SK-MEL-5 (cell line): Measurements from ENCODE around the gene SPOCK2. TPM values are rescaled to one million over a fixed set of nuclear protein-coding genes. Genes with fewer than 3 reads are reported as not detected.

ENCODE experiments used
- DNase-seq: peaks from one replicate; pipeline ENCODE4 v3.0.0-alpha.2; 2016; ENCODE audit warnings: low read depth, low spot score
- in situ Hi-C: cut with HindIII; loops from 2 replicates; pipeline ENCODE4 v1.10.0; 2016; ENCODE audit warnings: low sequenced_read_pairs, high pct_unique_total_duplicates, low pct_unique_long_range_greater_than_20kb
- total RNA-seq: library from RNA; depleted of rRNA; stranded (reverse); fragments of >200 nt; shearing (Covaris generic); gene quantifications from 2 replicates; pipeline ENCODE4 v1.2.3, GENCODE V29; 2014

SPOCK2 gene
- total RNA-seq, 1 experiment from 2014 or later = 0.24 TPM

DNA sequence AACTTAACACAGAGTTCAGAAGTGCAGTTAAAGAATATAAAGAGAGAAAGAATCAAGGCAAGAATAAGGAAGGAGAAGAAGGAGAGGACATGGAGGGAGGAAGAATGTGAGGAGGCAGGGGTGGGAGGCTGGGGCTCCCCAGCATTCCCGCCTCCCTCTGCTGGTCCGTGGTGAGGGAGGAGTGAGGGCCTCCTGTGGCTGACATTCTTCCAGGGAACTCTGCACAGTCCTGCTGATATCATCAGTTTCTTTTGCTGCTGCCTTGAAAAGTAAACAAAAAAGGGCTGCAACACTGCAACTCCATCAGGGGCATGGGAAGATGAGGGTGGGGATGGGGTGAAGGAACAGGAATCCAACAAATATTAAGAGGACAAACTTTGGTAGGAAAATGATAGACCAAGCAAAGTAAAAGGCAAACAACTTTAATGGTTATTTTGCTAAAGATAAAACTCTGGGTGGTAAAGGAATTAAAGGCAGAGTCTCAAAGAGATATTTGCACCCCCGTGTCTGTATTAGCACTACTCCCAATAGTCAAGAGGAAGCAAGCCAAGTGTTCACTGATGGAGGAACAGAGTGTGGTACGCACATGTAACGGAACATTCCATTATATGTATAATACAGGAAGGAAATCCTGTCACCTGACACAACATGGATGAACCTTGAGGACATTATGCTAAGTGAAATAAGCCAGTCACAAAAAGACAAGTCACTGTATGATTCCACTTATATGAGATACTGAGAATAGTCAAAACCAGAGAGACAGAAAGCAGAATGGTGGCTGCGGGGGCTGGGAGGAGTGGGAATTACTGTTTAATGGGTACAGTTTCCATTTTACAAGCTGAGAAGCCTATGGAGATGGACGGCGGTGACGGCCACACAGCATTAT lies 8.0 kb upstream of the SPOCK2 start:
- DNase-seq = no peak
- in situ Hi-C loops = no loop called here

DNA sequence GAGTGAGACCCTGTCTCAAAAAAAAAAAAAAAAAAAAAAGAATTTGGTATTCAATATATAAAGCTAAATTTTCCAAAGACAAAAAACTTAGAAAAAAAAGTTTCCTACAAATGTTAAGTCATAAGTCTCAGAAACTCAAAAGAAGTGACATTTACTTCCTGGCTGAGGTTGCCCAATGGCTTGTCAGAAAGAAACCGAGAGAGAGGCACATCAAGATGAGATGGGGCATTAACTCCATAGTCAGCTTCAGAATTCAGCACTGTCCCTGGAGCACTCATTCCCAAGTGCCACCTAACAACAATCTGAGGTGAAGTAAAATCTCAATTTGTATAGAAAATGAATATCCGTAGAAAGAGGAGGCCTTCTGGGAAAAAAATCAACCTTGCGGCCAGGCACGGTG lies 6.8 kb upstream of the SPOCK2 start:
- in situ Hi-C loops = no loop called here
- no peak for DNase-seq

DNA sequence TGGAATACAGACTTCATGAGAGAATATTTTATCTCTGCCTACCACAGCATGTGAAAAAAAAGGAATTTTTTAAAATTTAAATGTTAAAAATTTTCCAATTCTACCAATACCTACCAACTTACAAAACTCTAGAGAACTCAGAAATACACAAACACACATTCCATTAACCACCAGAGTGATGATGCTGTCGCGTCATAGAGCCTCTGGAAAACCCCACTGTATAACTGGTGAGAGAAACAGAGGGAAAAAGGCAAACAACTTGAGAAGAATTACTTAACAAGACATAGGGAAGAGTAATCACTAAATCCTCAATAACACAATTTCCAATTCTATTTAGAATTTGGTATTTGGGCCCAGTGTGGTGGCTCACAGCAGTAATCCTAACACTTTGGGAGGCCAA lies 6.2 kb upstream of the SPOCK2 start:
- DNase-seq = no peak
- in situ Hi-C loops = no loop called here

- no peak for DNase-seq
- in situ Hi-C loops = no loop called here
Observed at GRCh38 chr10:72093450-72093849, 5.1 kb upstream of the SPOCK2 start.

- in situ Hi-C loops = no loop called here
- DNase-seq = no peak
Observed at GRCh38 chr10:72092987-72093386, 4.6 kb upstream of the SPOCK2 start.

GRCh38 chr10:72092171-72092924 lies 4.0 kb upstream of the SPOCK2 start:
- in situ Hi-C loops = no loop called here
- no peak for DNase-seq

DNA sequence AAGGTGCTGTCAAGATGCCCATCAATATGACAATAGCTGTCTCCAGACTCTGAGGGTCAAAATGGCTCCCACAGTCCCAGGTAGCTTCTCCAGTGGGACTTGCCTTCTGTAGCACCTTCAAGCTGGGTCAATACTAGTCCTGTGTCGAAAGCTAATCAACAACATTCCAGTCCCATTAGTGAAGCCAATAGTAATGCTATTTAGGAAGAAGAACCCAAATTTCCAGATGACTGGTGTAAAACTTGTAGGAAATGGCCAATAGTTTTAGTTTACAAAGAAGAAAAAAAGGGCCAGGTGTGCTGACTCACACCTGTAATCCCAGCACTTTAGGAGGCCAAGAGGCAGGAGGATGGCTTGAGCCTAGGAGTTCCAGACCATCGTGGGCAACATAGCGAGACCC lies 2.0 kb upstream of the SPOCK2 start:
- in situ Hi-C loops = no loop called here
- DNase-seq = no peak

DNA sequence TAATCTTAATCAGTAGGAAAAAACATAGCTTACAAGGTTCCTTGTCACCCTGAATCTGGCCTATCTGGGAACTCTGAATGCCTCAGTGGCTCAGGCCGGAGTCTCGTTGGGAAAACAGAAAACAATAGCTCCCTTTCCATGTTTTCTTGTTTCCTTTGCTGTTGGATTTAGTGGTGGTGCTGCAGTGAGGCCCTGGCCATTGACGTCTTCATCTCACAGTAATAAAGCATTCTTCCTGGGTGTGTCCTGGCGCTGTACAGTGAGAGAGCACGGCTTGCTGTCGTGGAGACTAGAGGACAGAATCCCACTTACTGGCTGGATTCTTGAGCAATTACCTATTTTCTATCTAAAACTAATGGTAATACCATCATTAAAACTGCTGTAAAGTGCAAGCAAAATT lies 1.3 kb upstream of the SPOCK2 start:
- DNase-seq = peak; percentile 19

GRCh38 chr10:72088889-72089575 lies 681 bp upstream of the SPOCK2 start:
- no peak for DNase-seq
- in situ Hi-C loops = no loop called here

More for the DNA sequence above, 1.3 kb upstream of the SPOCK2 start:
- in situ Hi-C loops = no loop called here

DNA sequence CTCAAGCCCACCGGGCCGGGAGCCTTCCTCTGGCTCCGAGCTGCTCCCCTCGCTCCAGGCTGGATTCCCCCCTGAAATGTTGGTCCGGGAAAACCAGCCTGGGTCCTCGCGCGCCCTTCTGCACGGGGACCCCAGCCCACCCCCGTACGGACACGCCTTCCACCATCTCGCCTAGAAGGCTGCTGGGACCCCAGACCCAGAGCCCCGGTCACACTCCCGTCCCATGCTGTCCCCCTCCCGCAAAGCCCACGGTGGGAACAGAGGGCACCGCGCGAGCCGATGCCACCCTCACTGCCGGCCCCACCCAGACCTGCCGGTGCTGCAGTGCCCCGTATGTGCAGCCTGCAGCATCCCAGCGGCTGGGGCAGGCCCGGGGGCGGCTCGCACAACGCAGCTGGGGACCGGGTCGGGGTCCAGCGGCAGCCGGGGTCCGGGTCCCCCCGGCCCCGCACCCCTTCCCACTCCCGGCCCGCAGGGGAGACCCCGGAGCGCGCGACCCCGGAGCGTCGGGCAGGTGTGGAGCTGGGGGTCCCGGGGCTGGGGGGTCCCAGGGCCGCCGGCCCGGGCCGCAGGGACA lies 871 bp downstream of the SPOCK2 start:
- DNase-seq = no peak
- in situ Hi-C loops = no loop called here

DNA sequence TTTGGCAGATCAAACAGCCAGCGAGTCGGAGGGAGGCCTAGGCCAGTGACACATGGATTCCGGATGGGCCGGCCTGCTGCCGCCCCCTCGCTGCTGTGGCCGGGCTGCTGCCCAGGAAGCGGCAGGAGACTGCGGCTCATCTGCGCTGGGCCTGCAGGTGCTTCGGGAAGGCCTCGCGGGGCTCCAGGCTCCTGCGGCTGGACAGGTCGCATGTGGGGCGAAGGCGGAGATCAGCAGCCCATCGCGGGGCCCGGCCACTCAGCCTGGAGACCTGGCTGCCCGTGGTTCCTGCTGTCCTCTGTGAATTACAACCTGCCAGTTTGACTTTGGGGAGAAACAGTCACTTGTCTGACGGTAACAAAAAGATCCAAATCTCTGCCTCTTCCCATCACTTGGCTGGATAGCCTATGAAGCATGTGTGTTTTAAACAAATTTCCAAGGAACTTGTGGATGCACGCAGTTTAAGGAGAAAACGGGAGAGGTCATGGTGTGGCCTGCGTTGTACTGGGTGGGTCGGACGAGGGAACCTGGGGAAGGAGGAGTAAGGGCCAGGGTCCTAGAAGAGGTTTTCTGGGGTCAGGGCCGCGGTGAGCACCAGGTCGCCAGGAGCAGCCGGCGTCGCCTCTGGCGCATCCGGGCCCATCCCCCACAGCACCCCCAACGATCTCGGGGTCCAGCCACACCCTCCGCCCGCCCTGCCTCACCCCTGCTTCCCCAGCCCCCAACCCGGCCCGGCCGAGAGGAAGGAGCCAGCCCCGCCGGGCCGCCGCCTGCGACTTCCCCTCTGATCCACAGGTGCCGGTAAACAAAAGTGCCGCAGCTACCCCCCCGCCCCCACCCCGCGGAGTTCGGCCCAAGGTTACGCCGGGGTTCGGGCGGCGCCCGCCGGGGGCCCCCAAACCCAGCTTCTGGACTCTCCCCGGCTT lies 1.6 kb downstream of the SPOCK2 start:
- no peak for DNase-seq

DNA sequence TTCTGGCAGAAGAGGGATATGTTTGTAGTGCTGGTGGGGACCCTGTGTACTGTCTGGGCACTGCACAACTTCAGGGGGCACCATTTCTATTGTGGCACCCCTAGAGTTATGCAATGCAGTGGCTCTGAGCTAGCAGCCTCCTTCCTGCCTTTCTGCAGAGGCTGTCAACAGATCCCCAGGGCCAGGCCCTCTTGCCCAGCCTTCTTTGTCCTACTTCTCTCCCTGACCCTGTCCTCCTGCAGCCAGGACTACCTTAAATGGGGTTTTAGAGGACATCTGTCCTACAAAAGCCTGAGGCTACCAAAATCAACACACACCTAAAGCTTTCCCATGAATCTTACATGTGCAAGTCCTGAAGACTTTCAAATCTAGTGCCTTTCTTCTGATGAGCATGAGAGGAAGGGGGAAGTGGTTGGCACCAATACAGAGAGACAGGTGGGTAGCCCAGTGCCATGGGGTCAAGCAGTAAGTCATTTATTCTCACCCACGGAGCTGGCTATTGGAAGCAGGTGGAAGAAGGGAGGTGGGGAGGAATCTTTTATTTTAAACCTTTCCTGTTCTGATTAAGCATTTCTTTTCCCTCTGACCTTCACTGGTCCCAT lies 2.4 kb downstream of the SPOCK2 start:
- in situ Hi-C loops = no loop called here
- DNase-seq = no peak

More for the DNA sequence above, 1.6 kb downstream of the SPOCK2 start:
- in situ Hi-C loops = no loop called here

- in situ Hi-C loops = no loop called here
Observed at GRCh38 chr10:72085166-72085565, 3.2 kb downstream of the SPOCK2 start.

DNA sequence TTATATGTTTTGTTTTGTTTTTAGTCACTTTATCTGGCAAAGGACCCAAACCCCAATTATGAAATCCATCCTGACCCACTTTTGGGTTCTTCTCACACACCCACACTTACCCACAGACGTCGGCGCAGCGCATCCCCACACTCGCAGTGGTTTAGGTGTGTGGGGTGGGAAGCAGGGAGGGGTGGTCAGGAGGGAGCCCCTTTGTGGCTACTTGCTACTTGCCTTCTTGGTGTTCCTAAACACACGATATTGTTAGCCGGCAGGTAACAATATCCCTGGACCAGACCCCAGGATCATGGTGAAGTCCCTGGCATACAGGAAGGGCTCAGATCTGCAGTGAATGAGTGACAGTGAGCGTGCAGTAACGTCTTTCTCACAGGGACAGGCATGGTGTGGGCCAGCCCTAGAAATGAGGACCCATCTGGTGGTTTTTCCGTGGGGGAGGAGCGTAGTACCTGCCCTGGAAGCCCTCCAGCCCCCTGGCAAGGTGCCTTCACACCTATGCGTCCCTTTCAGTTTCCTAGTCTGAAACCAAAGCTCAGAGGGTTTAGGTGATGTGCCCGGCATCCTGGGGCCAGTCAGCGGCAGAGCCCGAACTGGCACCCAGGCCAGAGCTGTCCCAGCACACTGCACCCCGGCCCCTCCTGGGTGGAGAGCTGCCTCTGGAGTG lies 4.4 kb downstream of the SPOCK2 start:
- no peak for DNase-seq
- in situ Hi-C loops = no loop called here

More at GRCh38 chr10:72085166-72085565, 3.2 kb downstream of the SPOCK2 start:
- no peak for DNase-seq

DNA sequence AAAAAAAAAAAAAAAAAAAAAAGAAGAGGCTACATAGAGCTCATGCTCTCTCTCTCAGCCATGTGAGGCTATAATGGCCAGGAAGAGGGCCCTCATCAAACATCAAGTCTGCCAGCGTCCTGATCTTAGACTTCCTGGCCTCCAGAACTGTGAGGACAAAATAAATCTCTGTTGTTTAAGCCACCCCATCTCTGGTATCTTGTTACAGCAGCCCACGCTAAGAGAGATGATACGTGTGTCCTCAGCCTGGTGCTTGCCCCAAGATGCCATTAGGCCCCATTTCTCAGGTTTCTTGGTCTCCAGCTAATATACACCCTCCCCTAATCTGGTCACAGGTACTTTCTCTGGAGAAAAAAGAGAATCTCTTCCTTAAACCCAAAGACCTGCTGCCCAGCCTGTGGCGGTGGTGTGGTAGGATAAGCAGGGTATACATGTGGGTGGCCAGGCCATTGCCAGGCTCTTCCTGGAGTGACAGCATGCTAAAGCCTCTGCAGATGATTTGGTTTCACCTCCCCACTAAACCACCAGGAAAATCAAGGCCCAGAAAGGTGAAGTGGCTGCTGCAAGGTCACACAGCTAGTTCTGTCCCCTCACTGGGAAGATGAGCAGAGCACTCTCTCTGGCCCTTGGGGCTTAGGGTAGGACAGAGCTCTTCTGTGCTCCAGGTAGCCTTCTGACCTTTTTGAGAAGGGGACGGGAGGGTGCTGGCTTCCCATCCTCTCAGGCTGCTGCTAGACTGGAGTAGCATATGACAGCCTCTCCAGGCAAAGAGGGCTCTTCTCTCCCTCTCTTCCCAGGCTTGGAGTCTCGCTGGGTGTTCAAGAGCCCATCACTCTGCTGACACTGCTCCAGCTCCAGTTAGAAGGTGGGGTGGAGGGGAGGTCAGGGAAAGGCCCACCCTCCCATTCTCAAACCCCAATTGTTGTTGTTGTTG lies 5.2 kb downstream of the SPOCK2 start:
- in situ Hi-C loops = no loop called here

More for the DNA sequence above, 5.2 kb downstream of the SPOCK2 start:
- no peak for DNase-seq
